Uterus (tissue), 2 donors: ENCODE data around the gene RALGPS1.

Source experiments
- POLR2A ChIP-seq, 2 donors: fragments of 450-650 bp; IDR thresholded peaks; one replicate each; pipeline ENCODE4 v1.6.1; 2016; ENCODE audit warnings: antibody characterized with exemption in 2 of 2, mild to moderate bottlenecking in 1 of 2, moderate library complexity in 1 of 2
- TF ChIP-seq, protein P1 (sequence below), 4 experiments: fragments of 200-600 bp in 2 of 4; fragments of 450-650 bp in 2 of 4; sonication (generic) in 2 of 4; IDR thresholded peaks; one replicate each; pipeline ENCODE4 v1.5.1; 2016 to 2019; ENCODE audit warnings: antibody characterized with exemption in 4 of 4, mild to moderate bottlenecking in 2 of 4, moderate library complexity in 1 of 4

DNA sequence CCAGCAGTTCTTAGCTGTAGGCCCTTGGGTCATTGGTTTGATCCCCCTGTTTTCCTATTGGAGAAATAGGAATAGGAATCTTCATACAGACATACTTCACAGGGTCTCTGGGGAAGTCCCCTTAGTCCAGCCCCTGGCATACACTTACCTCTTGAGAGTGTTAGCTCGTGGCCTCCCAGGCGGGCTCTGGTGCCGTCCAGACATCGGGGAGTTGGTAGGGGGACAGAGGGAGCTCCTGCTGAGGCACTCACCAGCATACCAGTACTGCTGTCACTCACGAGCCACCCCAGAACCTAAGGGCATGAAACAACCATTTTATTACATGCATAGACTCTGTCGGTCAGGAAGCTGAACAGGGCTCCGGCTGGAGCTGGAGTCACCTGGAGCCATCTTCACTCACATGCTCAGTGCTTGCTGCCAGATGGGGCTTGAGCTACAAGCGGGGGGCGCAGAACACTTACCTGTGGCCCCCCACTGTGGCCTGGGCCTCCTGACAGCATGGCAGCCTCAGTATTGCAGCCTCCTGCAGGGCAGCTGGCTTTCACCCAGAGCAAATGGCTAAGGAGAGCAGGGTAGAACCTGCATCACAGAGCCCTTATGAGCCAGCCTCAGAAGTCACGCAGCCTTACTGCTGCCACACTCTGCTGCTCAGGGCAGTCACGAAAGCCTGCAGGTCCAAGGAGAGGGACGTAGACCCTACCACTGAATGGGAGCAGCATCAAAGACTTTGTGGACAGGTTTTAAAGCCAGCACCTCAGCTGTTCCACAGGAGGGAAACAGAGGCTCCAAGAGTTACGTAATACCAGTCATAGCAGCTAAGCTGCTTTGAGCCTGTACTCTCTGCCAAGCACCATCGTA lies 266.1 kb downstream of the RALGPS1 start:
- TF ChIP-seq, protein P1, sequence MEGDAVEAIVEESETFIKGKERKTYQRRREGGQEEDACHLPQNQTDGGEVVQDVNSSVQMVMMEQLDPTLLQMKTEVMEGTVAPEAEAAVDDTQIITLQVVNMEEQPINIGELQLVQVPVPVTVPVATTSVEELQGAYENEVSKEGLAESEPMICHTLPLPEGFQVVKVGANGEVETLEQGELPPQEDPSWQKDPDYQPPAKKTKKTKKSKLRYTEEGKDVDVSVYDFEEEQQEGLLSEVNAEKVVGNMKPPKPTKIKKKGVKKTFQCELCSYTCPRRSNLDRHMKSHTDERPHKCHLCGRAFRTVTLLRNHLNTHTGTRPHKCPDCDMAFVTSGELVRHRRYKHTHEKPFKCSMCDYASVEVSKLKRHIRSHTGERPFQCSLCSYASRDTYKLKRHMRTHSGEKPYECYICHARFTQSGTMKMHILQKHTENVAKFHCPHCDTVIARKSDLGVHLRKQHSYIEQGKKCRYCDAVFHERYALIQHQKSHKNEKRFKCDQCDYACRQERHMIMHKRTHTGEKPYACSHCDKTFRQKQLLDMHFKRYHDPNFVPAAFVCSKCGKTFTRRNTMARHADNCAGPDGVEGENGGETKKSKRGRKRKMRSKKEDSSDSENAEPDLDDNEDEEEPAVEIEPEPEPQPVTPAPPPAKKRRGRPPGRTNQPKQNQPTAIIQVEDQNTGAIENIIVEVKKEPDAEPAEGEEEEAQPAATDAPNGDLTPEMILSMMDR (IDR thresholded peaks at IDR 0.05): no peak
- TF ChIP-seq POLR2A (IDR thresholded peaks at IDR 0.05): no peak
